Posterior vena cava (tissue), 2 donors: ENCODE measurements around the gene PSG11. TPM values are rescaled to one million over a fixed set of nuclear protein-coding genes. Genes with fewer than 3 reads are reported as not detected.
"Not testable (repeated sequence)": the region's sequence is repeated elsewhere in the genome, so short reads cannot be mapped to it uniquely, and the experiment has no call there.

Source experiments
- DNase-seq: peaks from one replicate; pipeline ENCODE4 v3.0.0-alpha.2; 2020; ENCODE audit warnings: low spot score
- intact Hi-C, 2 donors: fragments of 100-400 bp; cut with DNase I; formaldehyde crosslinking; loops; one replicate each; pipeline versions ENCODE4 v1.14.1 to v1.14.2; 2022 to 2023
- long read RNA-seq, 2 donors: library from polyadenylated mRNA; unstranded; transcript quantifications; one replicate each; pipeline ENCODE4 v2.0.0, GENCODE V29; 2020 to 2021
- total RNA-seq, 2 donors: library from RNA; stranded (reverse); fragmentation: NEBNext Ultra II Directional; extraction: Animal tissue kit (Norgen Biotek cat#: 25700); gene quantifications; one replicate each; pipeline ENCODE4 v1.2.1, GENCODE V29; 2021
- donor health status: DM: yes; HTN: yes; CAD: no.
- donor health status: DM: yes; HTN: yes; CAD: no.

PSG11 gene
- not detected for total RNA-seq
- long read RNA-seq, donor 1: 0 reads
- long read RNA-seq, donor 2: 0 reads

- intact Hi-C loops: not testable (repeated sequence)
Measured at GRCh38 chr19:43026369-43026768, at the start of gene PSG11. PSG11 (minus strand) TSS chr19:43026469; CDS start chr19:43026372, 97 bp downstream.

GRCh38 chr19:43062418-43062817, 36.1 kb upstream of the PSG11 start:
- intact Hi-C loops, DNase-seq: not testable (repeated sequence)

More at GRCh38 chr19:43026369-43026768, at the start of gene PSG11:
- not testable (repeated sequence) for DNase-seq

- not testable (repeated sequence) for DNase-seq
Measured at GRCh38 chr19:43061326-43061725, 35.1 kb upstream of the PSG11 start.

GRCh38 chr19:43060254-43060653, 34.0 kb upstream of the PSG11 start:
- DNase-seq, intact Hi-C loops: not testable (repeated sequence)

More at GRCh38 chr19:43061326-43061725, 35.1 kb upstream of the PSG11 start:
- intact Hi-C loops: not testable (repeated sequence)

GRCh38 chr19:43059482-43059881, 33.2 kb upstream of the PSG11 start:
- intact Hi-C loops, DNase-seq: not testable (repeated sequence)

GRCh38 chr19:43058440-43058839, 32.2 kb upstream of the PSG11 start:
- DNase-seq, intact Hi-C loops: not testable (repeated sequence)

- DNase-seq, intact Hi-C loops: not testable (repeated sequence)
Measured at GRCh38 chr19:43047966-43048365, 21.7 kb upstream of the PSG11 start.

GRCh38 chr19:43046578-43046977, 20.3 kb upstream of the PSG11 start:
- intact Hi-C loops, DNase-seq: not testable (repeated sequence)

- DNase-seq, intact Hi-C loops: not testable (repeated sequence)
Measured at GRCh38 chr19:43043492-43044180, 17.4 kb upstream of the PSG11 start.

GRCh38 chr19:43031645-43032044, 5.4 kb upstream of the PSG11 start:
- intact Hi-C loops, DNase-seq: not testable (repeated sequence)

GRCh38 chr19:43028866-43029265, 2.6 kb upstream of the PSG11 start:
- DNase-seq: no peak
- intact Hi-C loops: no loop called here

- DNase-seq, intact Hi-C loops: not testable (repeated sequence)
Measured at GRCh38 chr19:43027985-43028384, 1.7 kb upstream of the PSG11 start.

GRCh38 chr19:43027061-43027460, 792 bp upstream of the PSG11 start:
- intact Hi-C loops, DNase-seq: not testable (repeated sequence)

- DNase-seq, intact Hi-C loops: not testable (repeated sequence)
Measured at GRCh38 chr19:43022098-43022497, 4.2 kb downstream of the PSG11 start.

- intact Hi-C loops, DNase-seq: not testable (repeated sequence)
Measured at GRCh38 chr19:43021629-43022028, 4.6 kb downstream of the PSG11 start.

GRCh38 chr19:43019588-43019987, 6.7 kb downstream of the PSG11 start:
- intact Hi-C loops: not testable (repeated sequence)

GRCh38 chr19:43005841-43006240, 20.4 kb downstream of the PSG11 start:
- DNase-seq, intact Hi-C loops: not testable (repeated sequence)

More at GRCh38 chr19:43019588-43019987, 6.7 kb downstream of the PSG11 start:
- DNase-seq: not testable (repeated sequence)

- intact Hi-C loops, DNase-seq: not testable (repeated sequence)
Measured at GRCh38 chr19:43004846-43005245, 21.4 kb downstream of the PSG11 start.

- DNase-seq, intact Hi-C loops: not testable (repeated sequence)
Measured at GRCh38 chr19:43003634-43004033, 22.6 kb downstream of the PSG11 start.

- DNase-seq, intact Hi-C loops: not testable (repeated sequence)
Measured at GRCh38 chr19:43002948-43003347, 23.3 kb downstream of the PSG11 start.

- DNase-seq, intact Hi-C loops: not testable (repeated sequence)
Measured at GRCh38 chr19:42996161-42996560, 30.1 kb downstream of the PSG11 start.
